ENCODE results near the gene CD3G.

DNA sequence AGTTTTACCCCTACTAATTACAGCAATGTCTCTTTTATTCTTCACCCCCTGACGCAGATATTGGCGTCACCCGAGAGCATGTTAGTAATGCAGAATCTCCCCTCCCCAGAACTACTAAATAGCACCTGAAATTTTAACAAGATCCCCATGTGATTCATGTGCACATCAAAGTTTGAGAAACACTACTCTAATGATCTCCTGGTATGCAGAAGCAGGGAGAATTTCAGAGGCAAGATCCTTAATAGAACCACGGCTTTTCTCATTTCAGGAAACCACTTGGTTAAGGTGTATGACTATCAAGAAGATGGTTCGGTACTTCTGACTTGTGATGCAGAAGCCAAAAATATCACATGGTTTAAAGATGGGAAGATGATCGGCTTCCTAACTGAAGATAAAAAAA is 5.3 kb downstream of the CD3G start:
- TF ChIP-seq, protein P1, sequence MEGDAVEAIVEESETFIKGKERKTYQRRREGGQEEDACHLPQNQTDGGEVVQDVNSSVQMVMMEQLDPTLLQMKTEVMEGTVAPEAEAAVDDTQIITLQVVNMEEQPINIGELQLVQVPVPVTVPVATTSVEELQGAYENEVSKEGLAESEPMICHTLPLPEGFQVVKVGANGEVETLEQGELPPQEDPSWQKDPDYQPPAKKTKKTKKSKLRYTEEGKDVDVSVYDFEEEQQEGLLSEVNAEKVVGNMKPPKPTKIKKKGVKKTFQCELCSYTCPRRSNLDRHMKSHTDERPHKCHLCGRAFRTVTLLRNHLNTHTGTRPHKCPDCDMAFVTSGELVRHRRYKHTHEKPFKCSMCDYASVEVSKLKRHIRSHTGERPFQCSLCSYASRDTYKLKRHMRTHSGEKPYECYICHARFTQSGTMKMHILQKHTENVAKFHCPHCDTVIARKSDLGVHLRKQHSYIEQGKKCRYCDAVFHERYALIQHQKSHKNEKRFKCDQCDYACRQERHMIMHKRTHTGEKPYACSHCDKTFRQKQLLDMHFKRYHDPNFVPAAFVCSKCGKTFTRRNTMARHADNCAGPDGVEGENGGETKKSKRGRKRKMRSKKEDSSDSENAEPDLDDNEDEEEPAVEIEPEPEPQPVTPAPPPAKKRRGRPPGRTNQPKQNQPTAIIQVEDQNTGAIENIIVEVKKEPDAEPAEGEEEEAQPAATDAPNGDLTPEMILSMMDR (IDR thresholded peaks at IDR 0.05): no peak
- TF ChIP-seq POLR2AphosphoS5 (IDR thresholded peaks at IDR 0.05; ENCODE audit: low read depth, low read length): no peak
- TF ChIP-seq, protein P2, sequence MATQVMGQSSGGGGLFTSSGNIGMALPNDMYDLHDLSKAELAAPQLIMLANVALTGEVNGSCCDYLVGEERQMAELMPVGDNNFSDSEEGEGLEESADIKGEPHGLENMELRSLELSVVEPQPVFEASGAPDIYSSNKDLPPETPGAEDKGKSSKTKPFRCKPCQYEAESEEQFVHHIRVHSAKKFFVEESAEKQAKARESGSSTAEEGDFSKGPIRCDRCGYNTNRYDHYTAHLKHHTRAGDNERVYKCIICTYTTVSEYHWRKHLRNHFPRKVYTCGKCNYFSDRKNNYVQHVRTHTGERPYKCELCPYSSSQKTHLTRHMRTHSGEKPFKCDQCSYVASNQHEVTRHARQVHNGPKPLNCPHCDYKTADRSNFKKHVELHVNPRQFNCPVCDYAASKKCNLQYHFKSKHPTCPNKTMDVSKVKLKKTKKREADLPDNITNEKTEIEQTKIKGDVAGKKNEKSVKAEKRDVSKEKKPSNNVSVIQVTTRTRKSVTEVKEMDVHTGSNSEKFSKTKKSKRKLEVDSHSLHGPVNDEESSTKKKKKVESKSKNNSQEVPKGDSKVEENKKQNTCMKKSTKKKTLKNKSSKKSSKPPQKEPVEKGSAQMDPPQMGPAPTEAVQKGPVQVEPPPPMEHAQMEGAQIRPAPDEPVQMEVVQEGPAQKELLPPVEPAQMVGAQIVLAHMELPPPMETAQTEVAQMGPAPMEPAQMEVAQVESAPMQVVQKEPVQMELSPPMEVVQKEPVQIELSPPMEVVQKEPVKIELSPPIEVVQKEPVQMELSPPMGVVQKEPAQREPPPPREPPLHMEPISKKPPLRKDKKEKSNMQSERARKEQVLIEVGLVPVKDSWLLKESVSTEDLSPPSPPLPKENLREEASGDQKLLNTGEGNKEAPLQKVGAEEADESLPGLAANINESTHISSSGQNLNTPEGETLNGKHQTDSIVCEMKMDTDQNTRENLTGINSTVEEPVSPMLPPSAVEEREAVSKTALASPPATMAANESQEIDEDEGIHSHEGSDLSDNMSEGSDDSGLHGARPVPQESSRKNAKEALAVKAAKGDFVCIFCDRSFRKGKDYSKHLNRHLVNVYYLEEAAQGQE (IDR thresholded peaks at IDR 0.05; ENCODE audit: insufficient read depth in 1 of 2, low read depth in 2 of 2, low read length in 1 of 2): no peak
